GM13976 (cell line): ENCODE data around the gene UGT1A5.

ENCODE experiments used
- DNase-seq: peaks from one replicate; pipeline ENCODE4 v3.0.0; 2012; ENCODE audit warnings: low spot score
- CTCF ChIP-seq: IDR thresholded peaks from 2 replicates; pipeline ENCODE4 v1.5.1; 2012; ENCODE audit warnings: borderline replicate concordance, mild to moderate bottlenecking; ENCODE audit not compliant: insufficient read depth; ENCODE audit errors: extremely low read depth, missing control alignments, control extremely low read depth
- in situ Hi-C: fragments of 300-500 bp; cut with MboI; formaldehyde crosslinking; loops from one replicate; pipeline ENCODE4 v1.12.0; 2022; ENCODE audit warnings: low sequenced_read_pairs, mixed read lengths, inconsistent platforms; ENCODE audit not compliant: unreplicated experiment

The UGT1A5 gene

GRCh38 chr2:233674314-233674713, 38.4 kb upstream of the UGT1A5 start:
- no peak for DNase-seq
- TF ChIP-seq CTCF, result no peak
- in situ Hi-C loops, result no loop called here

DNA sequence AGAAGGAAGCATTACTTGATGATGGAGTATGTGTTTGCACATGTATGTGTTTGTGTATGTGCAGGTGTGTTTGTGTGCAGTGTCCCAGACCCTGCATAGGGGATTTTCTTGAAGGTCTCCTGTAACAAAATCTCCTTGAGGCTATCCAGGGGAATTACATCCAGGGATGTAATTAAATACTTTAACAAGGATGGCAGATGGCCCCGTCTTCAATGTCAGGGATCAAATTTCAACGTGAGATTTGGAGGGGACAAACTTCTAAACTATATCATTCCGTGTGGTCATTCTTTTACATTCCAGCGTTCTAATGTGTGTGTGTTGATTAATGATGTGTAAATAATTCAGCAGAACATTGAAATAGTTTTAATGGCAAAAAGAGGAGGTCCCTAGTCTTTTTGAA, 37.7 kb upstream of the UGT1A5 start:
- in situ Hi-C loops, result no loop called here
- TF ChIP-seq CTCF, result no peak
- DNase-seq, result no peak

DNA sequence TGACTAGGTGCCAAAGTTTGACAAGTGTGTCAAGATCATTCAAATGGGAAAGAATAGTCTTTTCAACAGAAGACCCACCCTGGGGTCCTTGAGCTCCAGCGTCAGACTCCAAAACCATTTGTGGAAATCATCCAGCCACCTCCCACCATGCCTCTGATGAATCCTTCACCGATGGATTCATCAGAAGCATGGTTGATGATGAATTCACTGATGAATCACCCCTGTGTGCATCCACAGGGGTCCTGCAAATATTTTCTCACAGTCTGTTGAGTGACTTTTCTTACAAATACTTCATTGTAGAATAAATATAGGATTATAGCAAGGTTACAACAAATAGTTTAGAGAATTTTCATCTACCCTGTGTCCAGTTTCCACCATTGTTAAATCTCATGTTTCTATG, 36.7 kb upstream of the UGT1A5 start:
- no peak for TF ChIP-seq CTCF
- DNase-seq, result no peak
- in situ Hi-C loops, result no loop called here

GRCh38 chr2:233679196-233679595, 33.5 kb upstream of the UGT1A5 start:
- no peak for DNase-seq
- in situ Hi-C loops, result no loop called here
- TF ChIP-seq CTCF, result no peak

DNA sequence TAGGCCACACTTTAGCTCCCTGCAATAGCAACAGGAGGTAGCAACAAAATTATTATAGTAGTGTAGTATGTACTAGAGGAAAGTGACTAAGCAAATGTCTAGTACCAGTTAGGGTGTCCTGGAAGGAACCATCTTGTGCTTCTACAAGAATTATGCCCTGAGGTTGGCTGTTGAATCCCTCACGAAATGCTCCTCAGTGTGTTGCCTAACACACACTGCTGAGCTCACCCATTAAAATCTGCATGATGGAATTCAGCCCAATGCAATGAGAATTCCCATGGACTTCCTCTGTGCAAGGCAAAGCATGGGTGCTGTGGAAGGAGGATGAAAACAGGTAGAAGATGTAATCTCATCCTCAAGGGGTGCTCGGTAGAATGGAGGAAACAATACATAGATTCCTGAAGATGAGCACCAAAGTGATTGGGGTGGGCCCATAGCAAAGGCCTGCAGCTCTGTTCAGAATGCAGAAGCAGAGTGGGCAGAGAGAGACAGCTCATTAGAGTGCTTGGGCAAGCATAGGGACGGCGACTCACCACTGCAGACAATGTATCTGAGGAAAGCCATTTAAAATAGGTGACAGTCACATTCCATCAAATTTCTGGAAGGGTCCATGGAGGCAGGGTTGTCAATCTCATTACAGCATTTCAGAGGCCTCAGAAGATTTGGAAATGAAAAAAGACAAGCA, 32.2 kb upstream of the UGT1A5 start:
- no peak for TF ChIP-seq CTCF
- DNase-seq, result no peak
- in situ Hi-C loops, result no loop called here

- in situ Hi-C loops, result no loop called here
- DNase-seq, result no peak
- no peak for TF ChIP-seq CTCF
Observed at GRCh38 chr2:233681521-233682099, 31.1 kb upstream of the UGT1A5 start, which contains the start of gene UGT1A7. Gene UGT1A7, plus strand, starts transcription at chr2:233681901. Its CDS starts 37 bp downstream, at chr2:233681938.
